Neural cell (in vitro differentiated cells): ENCODE measurements around the gene DPP6. TPM values are rescaled to one million over a fixed set of nuclear protein-coding genes. Genes with fewer than 3 reads are reported as not detected.

Experiments
- H2AFZ ChIP-seq: fragments of 200-600, 300-800 bp; sonication (generic), shearing (Covaris generic); 2 replicates; pipeline ENCODE4 v1.6.0; 2014; ENCODE audit warnings: low read depth, mild to moderate bottlenecking, antibody characterized with exemption, low read length, moderate library complexity
- H3F3A ChIP-seq: fragments of 200-600 bp; shearing (Covaris generic); 2 replicates; pipeline ENCODE4 v1.6.1; 2016; ENCODE audit warnings: mild to moderate bottlenecking, moderate library complexity, mixed read lengths, antibody characterized with exemption, low read length; ENCODE audit not compliant: insufficient read depth, poor library complexity, severe bottlenecking
- H3K27ac ChIP-seq: fragments of 200-600, 300-800 bp; sonication (generic), shearing (Covaris generic); 2 replicates; pipeline ENCODE4 v1.5.1; 2014; ENCODE audit warnings: mild to moderate bottlenecking, low read length, moderate library complexity
- H3K27me3 ChIP-seq: fragments of 300-800, 200-600 bp; sonication (generic), shearing (Covaris generic); 2 replicates; pipeline ENCODE4 v1.6.0; 2014; ENCODE audit warnings: mild to moderate bottlenecking, low read depth, low read length, moderate library complexity; ENCODE audit not compliant: insufficient read depth
- H3K36me3 ChIP-seq: fragments of 300-800, 200-600 bp; sonication (generic), shearing (Covaris generic); 2 replicates; pipeline ENCODE4 v1.5.1; 2014; ENCODE audit warnings: mild to moderate bottlenecking, antibody characterized with exemption, low read length, moderate library complexity; ENCODE audit not compliant: insufficient read depth
- H3K4me2 ChIP-seq: fragments of 300-800, 200-600 bp; sonication (generic), shearing (Covaris generic); 2 replicates; pipeline ENCODE4 v1.6.0; 2014; ENCODE audit warnings: mild to moderate bottlenecking, low read length
- H3K4me3 ChIP-seq: fragments of 300-800, 200-600 bp; sonication (generic), shearing (Covaris generic); 2 replicates; pipeline ENCODE4 v1.5.1; 2014; ENCODE audit warnings: mild to moderate bottlenecking, low read length, moderate library complexity
- H3K79me2 ChIP-seq: fragments of 200-600 bp; shearing (Covaris generic); replicated peaks from 2 replicates; pipeline ENCODE4 v1.6.0; 2014; ENCODE audit warnings: mild to moderate bottlenecking, low read length, moderate library complexity; ENCODE audit not compliant: insufficient read depth
- H3K9ac ChIP-seq: fragments of 300-800, 200-600 bp; sonication (generic), shearing (Covaris generic); 2 replicates; pipeline ENCODE4 v1.6.1; 2016; ENCODE audit warnings: mild to moderate bottlenecking, low read length, mixed read lengths
- H3K9me2 ChIP-seq: fragments of 200-600 bp; shearing (Covaris generic); 2 replicates; pipeline ENCODE4 v1.6.1; 2016; ENCODE audit warnings: mild to moderate bottlenecking, low read length, mixed read lengths; ENCODE audit not compliant: insufficient read depth
- H3K9me3 ChIP-seq: fragments of 200-600, 300-800 bp; sonication (generic), shearing (Covaris generic); 2 replicates; pipeline ENCODE4 v1.6.1; 2016; ENCODE audit warnings: mild to moderate bottlenecking, mixed run types, low read length, moderate library complexity, mixed read lengths
- H4K20me1 ChIP-seq: fragments of 200-600 bp; shearing (Covaris generic); 2 replicates; pipeline ENCODE4 v1.6.1; 2016; ENCODE audit warnings: mild to moderate bottlenecking, mixed run types; ENCODE audit not compliant: insufficient read depth
- CTCF ChIP-seq: fragments of 450-650 bp; IDR thresholded peaks from 2 replicates; pipeline ENCODE4 v1.5.1; 2014; ENCODE audit warnings: antibody characterized with exemption, mild to moderate bottlenecking, moderate library complexity; ENCODE audit not compliant: poor library complexity, severe bottlenecking
- EP300 ChIP-seq: fragments of 450-650 bp; conservative IDR thresholded peaks from 2 replicates; pipeline ENCODE4 v1.6.1; 2014; ENCODE audit warnings: antibody characterized with exemption, mild to moderate bottlenecking, moderate library complexity; ENCODE audit not compliant: poor library complexity, severe bottlenecking
- EZH2 ChIP-seq: fragments of 200-600, 300-800 bp; shearing (Covaris generic), sonication (generic); IDR thresholded peaks from 2 replicates; pipeline ENCODE4 v1.6.1; 2014; ENCODE audit warnings: antibody characterized with exemption, low read length, borderline replicate concordance, mild to moderate bottlenecking; ENCODE audit not compliant: insufficient read depth, poor library complexity, severe bottlenecking
- MXI1 ChIP-seq: fragments of 450-650 bp; conservative IDR thresholded peaks from 2 replicates; pipeline ENCODE4 v1.6.1; 2014; ENCODE audit warnings: antibody characterized with exemption, mild to moderate bottlenecking; ENCODE audit not compliant: poor library complexity, severe bottlenecking
- POLR2AphosphoS5 ChIP-seq: IDR thresholded peaks from 2 replicates; pipeline ENCODE4 v1.6.1; 2012
- RAD21 ChIP-seq: fragments of 450-650 bp; conservative IDR thresholded peaks from 2 replicates; pipeline ENCODE4 v1.6.1; 2014; ENCODE audit warnings: antibody characterized with exemption, mild to moderate bottlenecking, moderate library complexity
- REST ChIP-seq: IDR thresholded peaks from 2 replicates; pipeline ENCODE4 v1.6.1; 2012; ENCODE audit warnings: borderline replicate concordance
- SMC3 ChIP-seq: fragments of 450-650 bp; conservative IDR thresholded peaks from 2 replicates; pipeline ENCODE4 v1.6.1; 2014; ENCODE audit warnings: antibody characterized with exemption, mild to moderate bottlenecking, moderate library complexity; ENCODE audit not compliant: poor library complexity
- TAF1 ChIP-seq: IDR thresholded peaks from 2 replicates; pipeline ENCODE4 v1.6.1; 2012; ENCODE audit warnings: low read depth
- polyA plus RNA-seq: library from polyadenylated mRNA; depleted of rRNA; stranded (reverse); fragments of >200 nt; gene quantifications from 2 replicates; pipeline ENCODE4 v1.2.3, GENCODE V29; 2014

Gene DPP6
- polyA plus RNA-seq, 1 donor from 2014 or later = 20.4 TPM

GRCh38 chr7:154178895-154179294 is 126.7 kb downstream of the DPP6 start:
- H3K9me2 ChIP-seq = no peaks in the 10 kb centered on the region
- H3K9me3 ChIP-seq = no peaks in the 10 kb centered on the region
- H4K20me1 ChIP-seq = no peaks in the 10 kb centered on the region
- no peaks in the 10 kb centered on the region for H3K79me2 ChIP-seq
- no peak overlapping the region for H3K27ac ChIP-seq
- H3K27me3 ChIP-seq = no peaks in the 10 kb centered on the region
- H3F3A ChIP-seq = no peaks in the 10 kb centered on the region
- no peak overlapping the region for H2AFZ ChIP-seq
- H3K36me3 ChIP-seq = no peaks in the 10 kb centered on the region
- no peak overlapping the region for H3K4me3 ChIP-seq
- no peak overlapping the region for H3K4me2 ChIP-seq
- TF ChIP-seq EP300 (no peak), RAD21 (no peak), POLR2AphosphoS5 (no peak), EZH2 (no peak), CTCF (no peak), TAF1 (no peak), REST (no peak), SMC3 (no peak), MXI1 (no peak)
- no peak overlapping the region for H3K9ac ChIP-seq

- Histone ChIP-seq H3K9me3 (no peaks in the 10 kb centered on the region), H3K27me3 (no peaks in the 10 kb centered on the region), H3K27ac (no peak overlapping the region), H4K20me1 (no peaks in the 10 kb centered on the region), H3K9me2 (no peaks in the 10 kb centered on the region), H3F3A (no peaks in the 10 kb centered on the region), H3K9ac (no peak overlapping the region), H3K79me2 (no peaks in the 10 kb centered on the region), H3K4me3 (no peak overlapping the region), H3K4me2 (no peak overlapping the region), H2AFZ (no peak overlapping the region), H3K36me3 (no peaks in the 10 kb centered on the region)
- TF ChIP-seq EP300 (no peak), POLR2AphosphoS5 (no peak), SMC3 (no peak), RAD21 (no peak), REST (no peak), MXI1 (no peak), CTCF (no peak), TAF1 (no peak), EZH2 (no peak)
Observed at GRCh38 chr7:154183482-154183881, 131.3 kb downstream of the DPP6 start.
